ENCODE measurements around the gene PCDHB13.
"Not testable (repeated sequence)": the region's sequence is repeated elsewhere in the genome, so short reads cannot be mapped to it uniquely, and the experiment has no call there.

PCDHB13 gene

GRCh38 chr5:141199359-141200235 lies 14.1 kb upstream of the PCDHB13 start, which contains the start of gene PCDHB11:
PCDHB11 (plus strand) TSS chr5:141199627; CDS start chr5:141199775, 148 bp downstream.
- TF ChIP-seq CTCF (IDR thresholded peaks at IDR 0.05; ENCODE audit: control insufficient read depth, extremely low read depth, insufficient read depth) = peak; percentile 56
- DNase-seq (ENCODE audit: low read depth) = no peak

GRCh38 chr5:141201126-141201525 lies 12.6 kb upstream of the PCDHB13 start:
- DNase-seq (ENCODE audit: low read depth); H3K4me3 ChIP-seq (ENCODE audit: low read depth, low read length): not testable (repeated sequence)

More at GRCh38 chr5:141199359-141200235, 14.1 kb upstream of the PCDHB13 start, which contains the start of gene PCDHB11:
- peak within 1 kb of the TSS; percentile 40 for H3K4me3 ChIP-seq (ENCODE audit: low read depth, low read length)

GRCh38 chr5:141201646-141202045 lies 12.1 kb upstream of the PCDHB13 start:
- DNase-seq (ENCODE audit: low read depth); H3K4me3 ChIP-seq (ENCODE audit: low read depth, low read length): not testable (repeated sequence)

- peak; percentile 43 for TF ChIP-seq CTCF (IDR thresholded peaks at IDR 0.05; ENCODE audit: control insufficient read depth, extremely low read depth, insufficient read depth)
- no peak within 1 kb of the TSS for H3K4me3 ChIP-seq (ENCODE audit: low read depth, low read length)
- no peak for DNase-seq (ENCODE audit: low read depth)
These were observed 5.2 kb upstream of the PCDHB13 start, which contains the start of gene PCDHB12 for GRCh38 chr5:141208478-141208877. PCDHB12 (plus strand) TSS chr5:141208719; CDS start chr5:141208908, 189 bp downstream.

GRCh38 chr5:141210281-141210680 lies 3.4 kb upstream of the PCDHB13 start:
- not testable (repeated sequence) for H3K4me3 ChIP-seq (ENCODE audit: low read depth, low read length); DNase-seq (ENCODE audit: low read depth)

GRCh38 chr5:141210849-141211248 lies 2.9 kb upstream of the PCDHB13 start:
- H3K4me3 ChIP-seq (ENCODE audit: low read depth, low read length); DNase-seq (ENCODE audit: low read depth): not testable (repeated sequence)

GRCh38 chr5:141214583-141214982 lies 864 bp downstream of the PCDHB13 start:
- not testable (repeated sequence) for DNase-seq (ENCODE audit: low read depth); H3K4me3 ChIP-seq (ENCODE audit: low read depth, low read length)

GRCh38 chr5:141215504-141215903 lies 1.8 kb downstream of the PCDHB13 start:
- not testable (repeated sequence) for DNase-seq (ENCODE audit: low read depth); H3K4me3 ChIP-seq (ENCODE audit: low read depth, low read length)

- H3K4me3 ChIP-seq (ENCODE audit: low read depth, low read length); DNase-seq (ENCODE audit: low read depth): not testable (repeated sequence)
These were observed 2.3 kb downstream of the PCDHB13 start for GRCh38 chr5:141216035-141216434.

- H3K4me3 ChIP-seq (ENCODE audit: low read depth, low read length) = peak within 1 kb of the TSS; percentile 37
- DNase-seq (ENCODE audit: low read depth) = peak; percentile 32
- TF ChIP-seq CTCF (IDR thresholded peaks at IDR 0.05; ENCODE audit: control insufficient read depth, extremely low read depth, insufficient read depth) = peak; percentile 46
These were observed 9.5 kb downstream of the PCDHB13 start, which contains the start of gene PCDHB14 for GRCh38 chr5:141223112-141223783. PCDHB14 (plus strand) TSS chr5:141223343; CDS start chr5:141223506, 163 bp downstream.

- not testable (repeated sequence) for H3K4me3 ChIP-seq (ENCODE audit: low read depth, low read length); DNase-seq (ENCODE audit: low read depth)
These were observed 11.1 kb downstream of the PCDHB13 start for GRCh38 chr5:141224844-141225243.

- not testable (repeated sequence) for H3K4me3 ChIP-seq (ENCODE audit: low read depth, low read length); DNase-seq (ENCODE audit: low read depth)
These were observed 11.7 kb downstream of the PCDHB13 start for GRCh38 chr5:141225421-141225820.
